HG02798 (cell line): ENCODE data around the gene MATCAP1.

Experiments
- ATAC-seq: cut with Tn5 transposase; IDR thresholded peaks from one replicate; pipeline ENCODE4 v1.9.1; 2021; ENCODE audit warnings: mild to moderate bottlenecking; ENCODE audit not compliant: unreplicated experiment, poor library complexity

Gene MATCAP1

DNA sequence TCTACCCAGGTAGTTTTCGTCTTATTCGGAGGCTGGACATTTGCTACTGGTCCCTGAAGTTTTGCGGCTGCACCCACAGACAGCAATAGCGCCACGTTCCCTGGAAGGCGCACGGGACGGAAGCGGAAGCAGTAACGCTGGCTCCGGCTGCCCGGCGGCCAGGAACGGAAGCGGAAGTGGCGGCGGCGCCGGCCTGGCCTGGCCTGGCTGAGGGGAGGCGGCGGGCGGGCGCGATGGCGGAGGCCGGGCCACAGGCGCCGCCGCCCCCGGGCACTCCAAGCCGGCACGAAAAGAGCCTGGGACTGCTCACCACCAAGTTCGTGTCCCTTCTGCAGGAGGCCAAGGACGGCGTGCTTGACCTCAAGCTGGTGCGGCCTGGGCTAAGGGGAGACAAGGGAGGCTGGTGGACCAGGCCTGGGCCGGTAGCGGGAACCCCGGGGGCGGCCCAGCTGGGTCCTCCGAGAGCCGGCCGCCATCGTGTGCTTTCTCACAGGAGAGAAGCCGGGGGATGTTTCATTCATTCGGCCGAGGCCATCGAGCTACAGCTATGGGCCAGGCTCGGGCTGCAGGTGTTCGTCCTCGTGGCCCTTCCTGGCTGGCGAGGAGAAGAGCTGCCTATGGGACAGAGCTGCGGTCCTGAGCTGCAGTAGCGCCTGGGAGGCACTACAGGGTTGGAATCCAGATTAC, 8.4 kb upstream of the MATCAP1 start, which contains the start of gene E2F4:
Gene E2F4 (plus strand): TSS at position 161 of the 687 bp plus-strand sequence. CDS start 73 bp downstream, at position 234.
- ATAC-seq, result peak; percentile 95

DNA sequence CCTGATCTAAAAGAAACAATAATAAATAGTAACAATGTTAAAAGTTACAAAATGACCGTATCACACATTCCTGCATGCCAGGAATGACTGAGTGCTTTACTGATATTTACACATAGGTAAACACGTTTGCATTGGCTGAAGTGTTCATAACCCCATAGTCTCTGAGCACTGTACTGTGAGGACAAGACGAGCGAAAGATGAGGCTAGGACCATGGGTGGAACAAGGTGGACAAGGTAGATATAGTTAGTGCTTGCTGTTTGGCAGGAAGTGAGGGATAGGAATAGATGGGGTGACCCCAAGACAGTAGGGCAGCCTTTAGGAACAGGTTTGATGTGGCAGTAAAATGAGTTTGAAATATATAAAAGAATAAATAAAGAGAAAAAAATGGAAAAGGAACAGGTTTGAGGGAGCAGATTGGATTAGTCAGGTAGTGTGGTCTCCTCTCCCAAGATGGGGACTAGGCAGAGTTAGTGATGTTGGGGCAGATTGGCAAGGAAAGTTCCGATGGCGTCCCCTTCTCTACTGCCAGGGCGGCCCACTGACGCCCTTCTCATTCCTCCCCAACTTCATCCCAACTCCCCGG, 7.7 kb upstream of the MATCAP1 start:
- no peak for ATAC-seq

DNA sequence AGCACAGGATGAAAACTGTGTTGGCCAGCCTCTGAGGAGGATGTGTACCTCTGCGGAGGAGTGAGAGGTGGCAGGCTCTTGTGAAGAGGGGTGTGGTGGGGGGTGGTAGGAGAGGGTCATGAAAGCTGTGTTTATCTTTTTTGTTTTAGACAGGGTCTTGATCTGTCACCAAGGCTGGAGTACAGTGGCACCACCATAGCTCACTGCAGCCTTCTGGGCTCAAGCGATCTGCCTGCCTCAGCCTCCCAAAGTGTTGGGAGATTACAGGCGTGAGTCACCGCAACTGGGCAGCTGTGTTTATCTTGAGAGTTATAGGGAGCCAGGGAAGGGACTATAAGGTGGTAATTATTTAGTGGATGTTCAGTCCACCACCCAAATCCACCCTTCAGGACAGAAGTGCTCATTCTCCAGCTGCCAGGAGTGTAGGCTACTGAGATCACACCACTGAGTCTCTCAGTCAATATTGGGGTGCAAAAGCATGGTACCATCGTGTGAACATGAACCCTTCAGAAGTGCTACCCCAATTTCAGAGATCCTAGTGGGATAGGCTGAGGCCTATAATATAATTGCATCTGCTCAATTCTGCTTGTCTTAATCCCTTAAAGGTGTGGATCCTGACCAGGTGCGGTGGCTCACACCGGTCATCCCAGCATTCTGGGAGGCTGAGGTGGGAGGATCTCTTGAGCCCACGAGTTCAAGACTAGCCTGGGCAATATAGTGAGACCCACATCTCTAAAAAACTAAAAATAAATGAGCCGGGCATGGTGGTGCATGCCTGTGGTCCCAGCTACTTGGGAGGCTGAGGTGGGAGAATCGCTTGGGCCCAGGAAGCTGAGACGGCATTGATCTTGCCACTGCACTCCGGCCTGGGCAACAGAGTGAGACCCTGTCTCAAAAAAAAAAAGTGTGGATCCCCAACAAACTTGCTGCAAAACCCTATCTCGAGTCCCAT, 7.0 kb upstream of the MATCAP1 start:
- ATAC-seq, result no peak

DNA sequence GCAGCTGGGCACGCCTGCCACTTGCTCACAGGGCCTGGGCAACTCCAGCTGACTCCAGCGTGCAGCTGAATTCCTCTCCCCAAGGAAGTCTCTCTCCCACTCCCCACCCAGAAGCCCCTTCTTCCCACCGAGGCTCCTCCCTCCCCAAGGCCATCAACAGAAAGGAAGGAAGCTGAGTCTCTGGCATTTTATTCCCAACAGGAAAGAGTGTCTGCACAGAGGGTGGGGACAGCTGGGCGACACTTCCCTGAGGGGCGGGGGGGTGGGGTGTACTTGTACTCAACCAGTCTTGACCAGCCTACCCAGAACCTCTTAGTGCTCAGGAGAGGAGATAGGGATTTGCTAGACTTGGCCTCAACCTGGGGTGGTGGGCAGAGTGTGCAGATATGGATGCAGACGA, 6.3 kb upstream of the MATCAP1 start, which contains the start of gene EXOC3L1:
Gene EXOC3L1 (minus strand): TSS at position 96 of the 400 bp plus-strand sequence. CDS start 460 bp downstream, outside the sequence.
- no peak for ATAC-seq

DNA sequence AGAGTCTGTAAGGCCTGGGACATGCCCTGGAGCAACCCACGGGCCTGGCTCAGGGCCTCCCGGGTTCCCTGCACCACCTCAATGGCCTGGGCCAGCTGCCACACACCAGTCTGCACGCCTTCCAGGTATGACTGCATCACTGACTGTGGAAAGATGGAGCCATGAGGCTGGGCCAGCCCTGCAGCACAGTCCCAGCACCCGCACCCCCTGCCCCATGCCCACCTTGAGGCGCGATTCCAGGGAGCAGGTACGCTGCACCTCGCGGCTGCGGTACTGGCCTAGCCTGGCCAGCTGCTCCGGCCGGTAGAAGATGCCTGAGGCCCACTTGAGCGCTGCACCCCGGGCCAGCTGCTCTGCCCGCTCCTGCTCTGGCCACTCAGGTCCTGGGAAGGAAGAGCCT, 5.0 kb upstream of the MATCAP1 start:
- no peak for ATAC-seq

DNA sequence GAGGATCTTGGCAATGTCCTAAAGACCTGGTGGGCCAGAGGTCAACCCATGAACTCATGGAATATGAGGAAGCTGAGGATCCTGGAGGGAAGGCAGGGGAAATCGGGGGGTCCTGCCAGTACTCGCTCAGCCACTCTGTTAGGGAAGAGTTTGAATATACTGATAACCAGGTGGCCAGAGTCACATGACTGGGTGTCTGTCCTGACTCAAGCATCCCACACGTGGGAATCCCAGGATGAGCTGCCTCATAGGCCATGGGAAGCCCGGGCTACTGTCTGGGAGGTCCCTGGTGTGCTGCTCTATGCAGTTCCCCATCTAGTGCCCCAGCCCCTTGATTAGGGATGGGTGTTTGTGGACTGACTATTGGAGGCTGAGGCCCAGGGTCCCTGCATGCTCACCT, 4.6 kb upstream of the MATCAP1 start:
- no peak for ATAC-seq

DNA sequence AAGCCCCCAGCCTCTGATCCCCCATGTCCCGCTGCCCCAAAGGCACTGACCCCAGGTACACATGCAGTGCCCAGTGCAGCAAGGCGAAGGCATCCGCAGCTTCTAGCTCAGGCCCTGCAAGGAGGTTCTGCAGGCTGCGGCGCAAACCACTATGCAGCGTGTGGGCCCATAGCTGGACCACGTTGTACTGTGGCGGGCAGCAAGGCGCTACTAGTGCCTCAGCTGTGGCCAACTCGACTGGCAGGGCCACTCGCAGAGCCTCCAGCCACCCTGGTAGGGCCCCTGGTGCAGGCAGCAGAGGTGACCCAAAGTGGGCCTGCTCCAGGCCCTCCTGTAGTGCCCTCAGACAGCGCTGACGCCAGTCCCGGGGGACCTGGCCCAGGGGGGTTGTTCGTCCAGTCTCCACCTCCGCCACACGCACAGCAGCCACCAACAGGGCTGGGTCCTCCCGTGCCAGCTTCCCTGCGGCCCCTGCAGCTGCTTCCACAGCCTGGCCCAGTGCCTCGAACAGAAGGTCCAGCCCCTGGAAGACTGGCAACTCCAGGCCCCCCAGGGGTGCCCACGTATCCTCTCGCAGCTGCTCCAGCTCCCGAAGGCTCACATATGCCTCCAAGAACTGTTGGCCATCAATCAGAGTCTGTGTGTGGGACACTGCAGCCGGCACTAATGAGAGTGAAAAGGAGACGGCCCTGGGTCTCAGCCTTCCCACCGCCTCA, 3.6 kb upstream of the MATCAP1 start:
- no peak for ATAC-seq

DNA sequence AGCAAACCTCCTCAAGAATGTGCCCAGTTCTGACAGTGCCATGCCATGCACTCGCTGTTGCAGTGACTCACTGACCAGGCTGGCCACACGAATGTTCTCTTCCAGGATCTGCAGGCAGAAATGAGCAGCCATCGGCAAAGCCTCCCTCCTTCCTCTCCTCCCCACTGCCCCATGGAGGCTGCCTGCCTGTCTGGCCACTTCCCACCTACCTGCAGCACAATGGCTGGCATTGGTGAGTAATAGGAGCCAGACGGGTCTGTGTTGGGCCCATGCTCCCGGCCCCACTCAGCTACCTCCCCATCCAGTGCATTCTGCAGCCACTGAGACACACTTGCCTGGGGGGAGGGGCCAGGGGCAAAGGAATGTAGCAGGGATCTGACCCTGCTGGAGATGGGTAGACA, 2.8 kb upstream of the MATCAP1 start:
- ATAC-seq, result no peak

DNA sequence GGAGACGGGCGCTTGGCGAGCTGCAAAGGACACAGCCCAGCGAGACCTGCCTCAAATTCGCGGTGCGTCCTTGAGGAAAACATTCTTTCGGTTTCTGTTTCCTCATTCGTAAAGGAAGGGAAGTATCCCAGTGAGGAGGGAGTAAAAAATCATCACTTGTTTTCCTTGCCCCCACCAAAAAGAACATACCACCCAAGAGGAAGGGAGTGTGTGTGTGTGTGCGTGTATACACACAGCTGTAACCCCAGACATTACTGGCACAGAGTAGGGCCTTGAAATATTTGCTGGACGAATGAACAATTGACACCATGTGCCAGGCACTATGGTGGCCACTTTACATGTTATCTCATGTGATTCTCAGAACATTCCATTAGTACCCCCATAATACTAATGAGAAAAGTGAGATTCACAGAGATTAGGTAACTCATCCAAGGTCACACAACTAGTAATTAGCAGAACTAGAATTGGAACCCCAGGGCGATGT, 1.9 kb upstream of the MATCAP1 start:
- ATAC-seq, result no peak

DNA sequence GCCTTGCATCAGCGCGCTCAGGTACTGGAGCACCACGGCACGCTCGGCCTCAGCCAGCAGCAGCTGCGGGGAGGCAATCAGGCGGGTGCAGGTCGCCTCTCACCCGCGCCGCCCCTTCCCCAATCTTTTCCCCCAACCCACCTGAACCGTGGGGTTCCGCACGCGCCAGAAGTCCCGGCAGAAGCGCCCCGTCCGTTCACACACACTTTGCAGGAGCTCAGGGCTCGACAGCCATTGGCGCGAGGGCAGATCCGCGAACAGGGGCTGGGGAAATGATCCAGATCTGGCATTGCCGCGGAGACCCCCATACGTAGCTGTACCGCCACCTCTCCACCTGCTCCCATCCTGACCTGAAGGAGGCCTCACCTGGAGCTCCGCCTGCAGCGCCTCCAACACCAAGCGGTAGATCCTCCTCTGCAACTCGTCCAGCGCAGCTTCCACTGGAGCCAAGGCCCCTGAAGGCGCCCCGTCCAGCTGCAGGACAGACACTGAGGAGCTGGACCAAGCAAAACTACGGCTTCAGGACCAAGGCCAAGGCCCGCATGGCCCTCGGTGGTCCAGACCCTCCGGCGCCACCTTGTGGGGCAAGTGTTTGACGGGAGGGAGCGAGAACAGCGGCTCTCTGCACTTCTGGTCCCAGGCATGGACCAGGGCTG, 1.4 kb upstream of the MATCAP1 start:
- ATAC-seq, result no peak

DNA sequence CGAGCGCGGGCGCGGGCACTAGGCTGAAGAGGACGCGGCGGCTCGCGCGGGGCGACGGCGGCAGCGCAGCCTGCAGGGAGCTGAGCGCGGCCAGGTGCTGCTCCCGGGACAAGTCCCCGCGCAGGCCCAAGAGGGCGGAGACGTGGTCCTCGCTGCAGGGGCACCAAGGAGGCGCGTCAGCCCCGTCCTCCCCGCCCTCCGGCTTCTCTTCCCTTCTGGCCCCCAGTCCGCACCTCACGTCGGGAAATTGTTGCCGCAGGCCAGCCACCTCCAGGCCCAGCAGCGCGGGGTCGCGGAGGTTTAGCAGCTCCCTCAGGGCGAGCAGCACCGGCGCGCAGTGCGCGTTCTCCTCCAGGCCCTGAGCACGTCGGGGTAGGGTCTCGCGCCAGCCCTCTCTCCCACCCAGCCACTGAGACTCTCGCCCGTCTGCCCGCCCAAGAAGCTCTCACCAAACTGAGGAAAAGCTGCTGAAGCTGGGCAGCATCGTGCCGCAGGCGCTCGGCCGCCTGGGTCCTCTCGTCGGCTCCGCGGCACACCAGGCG, 761 bp upstream of the MATCAP1 start:
- ATAC-seq, result peak; percentile 4

DNA sequence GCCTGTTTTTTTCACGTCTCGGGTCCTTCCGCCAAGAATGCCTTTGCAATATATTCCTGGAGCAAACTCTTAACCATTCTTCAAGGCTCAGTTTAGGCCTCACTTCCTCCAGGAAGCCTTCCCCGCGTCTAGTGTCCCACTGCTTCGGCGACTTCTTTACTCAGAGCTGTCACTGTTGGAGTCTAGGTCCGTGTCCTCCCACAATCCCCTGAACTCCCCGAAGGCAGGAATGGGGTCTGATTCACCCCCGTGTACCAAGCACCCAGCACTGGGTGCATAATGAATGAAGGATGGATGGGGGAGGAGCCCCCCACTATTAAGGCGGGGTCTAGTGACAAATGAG, 508 bp downstream of the MATCAP1 start:
- ATAC-seq, result no peak

DNA sequence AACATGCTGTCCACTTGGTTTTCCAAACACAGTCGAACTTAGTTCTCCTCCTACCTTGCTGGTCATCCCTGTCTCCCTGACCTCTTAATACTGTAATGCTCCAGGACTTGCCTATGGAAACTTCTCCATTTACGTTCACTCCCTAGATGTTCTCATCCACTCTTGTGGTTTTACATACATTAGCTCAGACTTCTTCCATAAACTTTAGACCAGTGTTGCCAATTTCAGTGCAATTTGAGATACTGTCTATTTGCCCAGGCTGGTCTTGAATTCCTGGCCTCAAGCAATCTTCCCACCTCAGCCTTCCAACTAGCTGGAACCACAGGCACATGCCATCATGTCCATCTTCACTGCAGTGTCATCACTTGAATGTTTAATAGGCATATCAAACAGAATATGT, 1.5 kb downstream of the MATCAP1 start:
- ATAC-seq, result no peak

DNA sequence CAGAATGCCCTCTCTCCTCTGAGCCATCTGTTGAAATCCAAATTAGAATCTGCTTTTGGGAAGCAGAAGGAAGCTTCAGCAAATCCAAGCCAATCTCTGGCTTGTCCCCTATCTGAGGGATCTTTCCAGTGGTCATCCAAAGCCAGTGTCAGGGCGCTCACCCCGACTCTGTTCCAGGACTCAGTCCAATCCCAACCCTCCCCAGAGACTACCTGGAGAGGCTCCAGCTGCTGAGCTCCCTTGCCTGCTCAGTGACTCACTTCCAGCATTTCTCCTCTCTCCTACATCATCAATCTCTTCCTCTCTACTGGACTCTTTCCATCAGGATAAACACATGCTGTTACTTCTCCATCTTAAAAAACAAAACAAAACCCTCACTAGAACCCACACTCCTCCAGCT, 2.4 kb downstream of the MATCAP1 start:
- ATAC-seq, result no peak

DNA sequence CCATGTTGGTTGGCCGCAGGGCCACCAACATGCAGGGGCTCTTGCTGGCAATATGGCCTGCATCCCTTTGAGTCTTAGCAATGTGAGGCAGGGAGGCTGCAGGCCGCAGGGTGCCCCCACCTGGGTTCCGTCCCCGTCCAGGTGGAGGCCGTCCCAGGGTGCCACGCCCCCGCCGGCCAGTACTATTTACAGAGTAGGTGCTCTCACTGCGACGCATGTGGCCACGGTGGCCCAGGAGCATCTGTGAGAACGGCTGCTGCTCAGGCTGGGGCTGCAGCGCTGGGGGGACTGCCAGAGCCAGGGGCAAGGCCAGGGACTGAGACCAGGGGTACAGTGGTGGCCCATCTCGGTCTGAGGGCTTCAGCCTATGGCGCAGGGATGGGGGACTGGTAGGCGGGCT, 3.6 kb downstream of the MATCAP1 start:
- ATAC-seq, result no peak

DNA sequence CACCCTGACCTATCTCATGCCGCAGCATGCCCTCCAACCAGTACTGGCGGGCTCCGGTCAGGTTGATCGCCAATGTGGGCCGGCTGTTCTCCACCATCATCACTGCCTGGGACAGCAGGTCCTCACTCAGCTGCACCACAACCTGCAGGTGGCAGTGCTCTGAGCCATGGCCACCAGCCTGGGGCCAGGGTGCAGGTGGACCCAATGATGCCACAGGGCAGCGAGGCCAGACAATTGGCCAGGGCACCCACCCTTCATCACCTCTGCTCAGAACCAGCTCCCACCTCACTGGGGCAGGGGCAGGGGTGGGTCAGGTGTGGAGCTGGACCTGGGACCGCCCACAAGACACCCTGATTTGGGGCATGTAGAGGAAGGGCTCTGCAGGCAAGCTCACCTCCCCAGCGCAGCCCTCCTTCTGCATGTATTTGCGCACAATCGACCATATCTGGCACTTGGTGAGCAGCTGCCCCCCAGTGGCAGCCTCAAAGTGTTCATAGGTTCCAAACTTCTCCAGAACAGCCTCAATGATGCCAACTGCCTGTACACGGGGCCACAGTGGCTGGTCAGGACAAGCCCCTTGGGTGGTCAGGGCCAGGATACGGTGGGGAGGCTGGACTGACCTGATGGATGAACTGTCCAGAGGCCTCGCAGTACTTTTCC, 4.2 kb downstream of the MATCAP1 start:
- ATAC-seq, result no peak

DNA sequence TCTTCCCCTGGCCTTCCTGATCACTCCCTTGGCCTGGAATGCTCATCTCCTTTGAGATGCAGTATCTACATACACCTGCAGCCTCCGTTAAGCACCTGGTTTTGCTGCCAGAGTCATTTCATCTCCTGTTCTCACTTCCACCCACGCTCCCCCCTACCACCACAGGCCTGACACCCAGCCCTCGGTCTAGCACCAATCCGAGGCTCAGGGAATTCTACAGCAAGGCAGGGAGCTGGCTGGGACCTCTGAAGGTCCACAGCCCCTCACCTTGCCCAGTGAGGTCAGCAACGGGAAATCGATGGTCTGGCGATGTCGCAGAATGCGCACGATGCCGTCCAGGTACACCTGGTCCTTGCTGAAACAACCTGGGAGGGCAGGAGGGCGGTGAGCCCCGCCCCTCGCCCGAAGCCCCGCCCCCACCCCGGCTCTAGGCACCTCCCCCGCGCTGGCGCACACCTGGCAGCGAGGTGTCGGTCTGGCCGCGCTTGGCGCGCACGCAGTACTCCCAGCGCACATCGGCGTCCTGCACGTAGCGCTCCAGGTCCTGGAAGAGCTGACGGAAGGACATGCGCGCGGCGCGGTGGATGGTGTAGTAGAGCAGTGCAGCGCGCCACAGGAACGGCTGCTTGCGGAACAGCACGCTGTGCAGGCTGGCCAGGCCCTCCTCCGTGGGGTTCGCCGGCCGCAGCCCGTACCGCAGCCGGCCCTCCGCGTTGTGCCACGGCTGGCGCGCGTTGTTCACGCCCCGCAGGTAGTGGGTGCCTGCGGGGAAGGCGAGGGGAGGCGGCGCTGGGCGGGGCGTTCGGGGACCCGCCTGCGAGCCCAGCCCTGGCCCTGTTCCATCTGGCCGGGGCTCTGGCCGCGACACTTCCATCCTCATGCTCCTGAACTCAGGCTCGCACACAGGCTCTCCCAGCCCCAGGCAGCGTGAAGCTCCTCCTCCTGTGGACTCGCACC, 5.7 kb downstream of the MATCAP1 start:
- no peak for ATAC-seq

DNA sequence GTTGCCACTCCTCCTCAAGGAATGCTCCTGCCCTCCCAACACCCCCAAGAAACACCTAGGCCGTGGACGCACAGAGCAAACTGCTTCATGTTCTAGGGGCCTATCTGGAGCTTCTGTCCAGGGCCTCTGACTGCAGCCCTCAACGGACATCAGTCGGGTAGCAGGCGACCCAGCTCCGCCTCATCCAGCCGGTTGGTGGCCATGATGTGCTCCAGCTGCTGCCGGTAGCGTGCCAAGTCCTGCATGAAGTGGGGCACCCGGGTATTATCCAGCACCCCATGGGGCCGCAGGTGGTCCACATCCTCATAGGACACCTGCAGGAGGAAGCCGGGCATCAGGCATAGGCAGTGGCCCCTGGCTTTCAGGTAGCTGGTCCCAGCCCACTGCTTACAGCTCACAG, 7.1 kb downstream of the MATCAP1 start:
- no peak for ATAC-seq
